Activated CD4-positive, alpha-beta T cell treated with anti-CD3 and anti-CD28 coated beads, Interleukin-2, amount 50 U/mL, for 1 hour (primary cell): ENCODE measurements around the gene ZAP70.
A peak's percentile ranks its signal among the peaks of the same experiment; 100 is the strongest.

Experiments used
- DNase-seq: peaks from one replicate; pipeline ENCODE4 v3.0.0-alpha.2; 2020

Gene ZAP70

DNA sequence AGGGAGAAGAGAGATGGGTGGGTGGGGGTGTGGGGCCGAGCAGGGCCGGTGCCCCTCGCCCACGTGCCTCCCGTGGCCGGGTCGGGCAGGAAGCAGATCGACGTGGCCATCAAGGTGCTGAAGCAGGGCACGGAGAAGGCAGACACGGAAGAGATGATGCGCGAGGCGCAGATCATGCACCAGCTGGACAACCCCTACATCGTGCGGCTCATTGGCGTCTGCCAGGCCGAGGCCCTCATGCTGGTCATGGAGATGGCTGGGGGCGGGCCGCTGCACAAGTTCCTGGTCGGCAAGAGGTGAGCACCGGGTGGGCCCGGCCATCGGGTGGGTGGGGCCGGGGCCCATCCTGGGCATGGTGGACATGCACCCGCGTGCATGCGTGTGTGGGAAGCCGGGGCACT is 21.8 kb downstream of the ZAP70 start:
- DNase-seq = no peak

DNA sequence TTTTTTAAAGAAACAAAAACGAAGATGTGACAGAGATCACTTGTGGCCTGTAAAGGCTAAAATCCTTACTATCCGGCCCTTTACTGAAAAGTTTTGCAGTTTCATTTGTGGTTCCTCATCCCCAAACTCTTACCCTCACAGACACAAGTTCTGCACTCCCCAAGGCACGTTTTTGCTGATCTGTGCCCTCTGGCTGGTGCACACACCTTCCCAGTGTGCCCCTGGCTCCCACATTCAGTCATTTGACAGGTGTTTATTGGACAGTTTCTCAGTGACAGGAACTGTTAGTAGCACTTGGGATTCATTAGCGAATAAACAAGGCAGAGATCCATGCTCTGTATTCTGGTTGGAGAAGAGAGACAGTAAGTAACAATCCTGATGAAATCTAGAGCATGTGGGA is 22.8 kb downstream of the ZAP70 start:
- no peak for DNase-seq

- no peak for DNase-seq
Measured at GRCh38 chr2:97736608-97737330, 23.4 kb downstream of the ZAP70 start.

GRCh38 chr2:97737421-97738178 is 24.2 kb downstream of the ZAP70 start:
- no peak for DNase-seq

DNA sequence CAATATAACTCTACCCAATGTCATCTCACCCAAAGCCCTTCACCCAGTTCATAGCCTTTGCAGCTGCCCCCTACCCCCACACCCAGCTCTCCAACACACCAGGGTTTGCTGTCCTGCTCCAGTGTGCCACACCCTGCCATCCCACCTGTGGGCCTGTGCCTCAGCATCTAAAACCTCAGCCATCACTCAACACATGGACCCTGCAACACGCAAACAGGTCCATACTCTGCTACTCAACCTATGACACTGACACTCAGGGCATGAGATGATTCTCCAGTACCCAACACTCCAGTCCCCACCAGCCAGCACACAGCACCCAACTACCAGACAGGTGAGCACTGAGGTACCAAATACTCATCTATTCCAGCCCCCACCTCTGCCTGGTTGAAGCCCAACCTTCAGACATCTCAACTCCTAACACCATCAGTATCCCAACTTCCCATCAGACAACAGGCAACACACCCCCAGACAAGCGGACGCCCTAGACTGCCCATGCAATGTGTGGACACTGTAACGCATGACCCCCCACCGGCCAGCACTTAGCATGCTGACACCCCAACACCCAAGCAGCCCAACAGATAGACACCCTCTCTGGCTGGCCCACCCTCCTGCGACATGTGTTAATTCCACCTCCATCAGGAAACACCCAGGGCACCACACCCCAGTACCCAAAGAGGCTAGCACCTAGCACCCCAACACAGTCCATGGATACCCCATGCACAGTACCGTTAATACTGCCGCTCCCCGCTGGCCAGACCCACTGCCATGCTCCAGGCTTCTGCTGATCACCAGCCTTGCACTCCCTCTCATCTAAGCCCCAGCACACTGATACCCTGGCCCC is 25.0 kb downstream of the ZAP70 start:
- no peak for DNase-seq

- no peak for DNase-seq
Measured at GRCh38 chr2:97739020-97739892, 25.9 kb downstream of the ZAP70 start.

DNA sequence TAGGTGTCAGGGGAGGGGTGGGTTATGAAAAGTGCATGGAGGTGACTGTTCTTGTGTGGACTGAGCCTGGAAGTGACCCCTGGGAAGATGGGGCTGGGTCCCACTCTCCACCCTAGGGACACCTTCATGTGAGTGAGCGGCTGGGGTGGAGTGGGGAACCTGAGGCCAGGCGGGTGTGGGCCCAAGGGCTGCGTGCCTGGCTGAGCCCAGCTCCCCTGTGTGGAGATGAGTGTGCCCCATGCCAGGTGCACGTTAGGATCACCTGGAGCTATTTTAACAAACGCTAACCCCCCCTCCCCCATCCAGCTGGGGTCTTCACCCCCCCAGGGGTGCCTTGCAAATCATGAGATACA is 26.5 kb downstream of the ZAP70 start:
- no peak for DNase-seq

GRCh38 chr2:97740590-97741182 is 27.3 kb downstream of the ZAP70 start:
- no peak for DNase-seq

DNA sequence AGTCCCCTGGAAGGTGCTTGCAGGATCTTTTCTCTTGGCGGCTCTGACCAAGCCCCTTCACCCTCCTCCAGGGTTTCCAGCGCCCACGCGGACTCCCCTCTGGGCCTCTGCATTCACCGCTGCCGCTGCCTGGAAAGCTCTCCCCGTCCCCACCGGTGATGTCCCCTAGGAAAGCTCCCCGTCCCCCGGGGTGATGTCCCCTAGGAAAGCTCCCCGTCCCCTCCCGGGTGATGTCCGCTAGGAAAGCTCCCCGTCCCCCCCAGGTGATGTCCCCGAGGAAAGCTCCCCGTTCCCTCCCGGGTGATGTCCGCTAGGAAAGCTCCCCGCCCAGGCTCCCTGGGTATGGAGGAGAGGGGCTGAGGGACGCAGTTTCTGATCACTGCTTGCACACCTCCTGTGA is 27.9 kb downstream of the ZAP70 start:
- no peak for DNase-seq

DNA sequence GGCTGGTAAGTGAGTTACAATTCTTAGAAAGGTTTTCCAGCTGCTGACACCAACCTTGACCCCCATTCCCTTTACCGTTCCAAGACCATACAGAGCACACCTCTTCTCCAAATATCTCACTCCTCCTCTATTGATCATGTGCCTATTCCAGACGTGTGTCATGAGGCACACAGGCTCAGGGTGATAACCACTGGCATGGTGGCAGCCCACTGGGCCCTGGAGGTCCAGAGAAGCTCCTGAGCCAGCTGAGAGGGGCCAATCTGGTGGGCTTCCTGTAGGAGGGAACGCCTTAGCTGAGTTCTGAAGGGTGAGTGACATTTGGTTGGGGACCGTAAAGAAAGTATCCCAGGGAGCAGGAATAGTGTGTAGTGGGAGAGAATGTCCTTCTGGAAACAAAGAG is 28.3 kb downstream of the ZAP70 start:
- no peak for DNase-seq

DNA sequence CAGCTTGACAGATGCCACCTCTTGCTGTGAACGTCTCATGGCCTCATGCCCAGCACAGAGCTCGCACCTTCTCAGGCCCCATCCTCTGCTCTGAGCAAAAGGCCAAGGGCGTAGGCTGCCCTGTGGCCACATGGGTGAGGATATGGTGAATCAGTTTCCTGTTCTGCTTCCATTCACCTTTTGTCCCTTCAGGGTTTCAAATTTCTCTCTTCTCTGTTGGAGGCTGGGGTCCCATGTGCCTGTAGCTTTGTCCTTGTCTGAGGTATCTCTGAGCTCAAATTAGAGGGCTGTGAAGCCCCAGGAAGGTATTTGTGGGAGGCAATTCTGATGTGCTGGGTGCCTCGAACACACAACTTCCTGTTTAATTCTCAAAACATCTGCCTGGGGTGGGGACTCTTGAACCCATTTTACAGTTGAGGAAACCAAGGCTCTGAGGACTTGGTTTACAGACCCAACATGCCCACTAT is 29.0 kb downstream of the ZAP70 start:
- no peak for DNase-seq

- no peak for DNase-seq
Measured at GRCh38 chr2:97743913-97744312, 30.5 kb downstream of the ZAP70 start.

DNA sequence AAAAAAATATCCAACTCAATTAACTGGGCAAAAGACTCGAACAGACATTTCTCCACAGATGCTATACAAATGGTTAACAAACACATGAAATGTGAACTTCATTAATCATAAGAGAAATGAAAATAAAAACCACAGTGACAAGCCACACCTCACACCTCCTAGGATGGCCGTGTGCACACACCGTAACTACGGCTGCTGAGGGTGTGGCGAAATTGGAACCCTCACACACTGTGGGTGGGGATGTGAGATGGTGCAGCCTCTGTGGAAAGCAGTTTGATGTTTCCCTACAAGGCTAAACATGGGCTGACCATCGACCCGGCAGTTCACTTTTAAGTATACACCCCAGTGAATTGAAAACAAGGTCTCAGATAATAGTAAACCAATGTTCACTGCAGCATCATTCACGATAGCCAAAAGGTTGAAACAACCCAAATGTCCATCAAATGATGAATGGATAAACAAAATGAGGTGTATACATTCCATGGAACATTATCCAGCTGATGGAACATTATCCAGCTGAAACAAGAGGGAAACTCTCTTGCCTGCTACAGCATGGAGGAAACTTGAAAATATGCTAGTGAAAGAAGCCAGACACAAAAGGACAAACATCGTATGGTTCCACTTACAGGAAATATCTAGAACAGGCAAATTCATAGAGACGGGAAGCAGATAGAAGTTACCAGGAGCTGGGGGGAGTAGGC is 32.2 kb downstream of the ZAP70 start:
- DNase-seq = peak; percentile 24

DNA sequence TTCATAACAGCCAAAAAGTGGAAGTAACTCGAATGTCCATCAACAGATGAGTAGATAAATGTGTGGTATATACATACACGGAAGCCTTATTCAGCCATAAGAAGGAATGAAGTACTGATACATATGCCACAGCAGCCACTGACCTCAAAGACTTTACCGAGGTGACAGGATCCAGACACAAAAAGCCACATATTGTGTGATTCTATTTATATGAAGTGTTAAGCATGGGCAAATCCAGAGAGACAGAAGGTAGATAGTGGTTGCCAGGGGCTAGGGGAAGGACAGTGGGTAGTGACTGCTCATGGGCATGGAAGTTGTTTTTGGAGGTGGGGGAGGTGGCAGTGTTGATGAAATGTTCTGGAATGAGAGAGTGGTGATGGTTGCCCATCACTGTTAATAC is 33.9 kb downstream of the ZAP70 start:
- no peak for DNase-seq

GRCh38 chr2:97747716-97748115 is 34.3 kb downstream of the ZAP70 start:
- DNase-seq = no peak

GRCh38 chr2:97749581-97749980 is 36.2 kb downstream of the ZAP70 start:
- DNase-seq = no peak

- no peak for DNase-seq
Measured at GRCh38 chr2:97750017-97750416, 36.6 kb downstream of the ZAP70 start.

DNA sequence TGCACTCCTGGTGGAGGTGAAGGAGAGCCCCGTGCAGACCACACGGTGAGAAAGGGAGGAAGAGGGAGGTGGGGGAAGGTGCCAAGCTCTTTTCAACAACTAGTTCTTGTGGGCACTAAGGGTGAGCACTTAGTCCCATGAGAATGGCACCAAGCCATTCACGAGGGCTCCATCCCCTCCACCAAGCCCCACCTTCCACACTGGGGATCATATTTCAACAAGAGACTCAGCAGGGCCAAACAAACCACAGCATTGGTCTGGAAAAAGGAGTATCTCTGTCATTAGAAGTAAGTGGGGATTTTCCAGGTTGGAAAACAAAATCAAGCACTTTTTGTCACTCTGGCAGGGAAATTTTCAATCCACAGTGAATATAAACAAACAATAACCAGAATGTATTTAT is 38.4 kb downstream of the ZAP70 start:
- DNase-seq = no peak

DNA sequence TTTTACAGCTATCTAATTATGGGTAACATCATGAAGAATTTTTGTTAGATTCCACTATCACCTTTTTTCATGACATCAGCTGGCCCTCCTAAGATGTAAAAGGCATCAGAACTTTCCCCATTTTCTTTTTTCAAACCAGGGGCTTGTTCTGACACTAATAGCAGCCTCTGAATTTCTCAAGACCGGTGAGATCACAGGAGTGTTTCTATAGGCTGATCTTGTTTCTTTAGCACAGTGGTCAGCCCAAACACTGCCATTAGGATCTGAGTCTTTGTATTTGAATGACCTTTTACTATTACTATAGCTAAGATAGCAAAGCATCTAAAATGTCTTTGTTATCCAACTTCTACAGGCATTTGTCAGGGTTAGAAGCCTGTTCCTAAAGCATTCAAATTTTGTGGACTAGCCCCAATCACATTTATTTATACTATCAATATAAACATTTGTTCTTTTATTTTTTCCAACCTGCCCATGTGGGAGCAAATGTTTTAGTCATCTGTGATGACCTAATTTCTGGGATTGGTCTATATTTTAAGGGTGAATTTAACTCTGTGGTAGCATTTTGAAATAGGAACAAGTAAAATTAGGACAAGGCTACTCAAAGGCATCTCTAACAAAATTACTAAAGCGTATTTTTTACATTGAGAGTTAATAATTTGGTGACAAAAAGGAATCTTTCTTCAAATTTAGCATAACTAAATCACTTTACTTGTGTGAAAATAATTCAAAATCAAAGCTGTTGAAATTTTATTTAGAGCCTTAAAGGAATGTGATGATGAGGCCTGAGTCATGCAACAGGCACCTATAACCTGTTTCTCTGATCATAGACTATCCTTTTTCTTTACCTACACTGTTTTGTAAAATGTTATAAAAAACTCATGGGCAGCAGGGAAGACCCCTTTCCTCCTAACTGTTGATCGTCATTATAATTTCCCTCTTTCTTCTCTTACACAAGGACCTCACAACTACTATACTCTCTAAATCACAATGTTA is 39.3 kb downstream of the ZAP70 start:
- no peak for DNase-seq

DNA sequence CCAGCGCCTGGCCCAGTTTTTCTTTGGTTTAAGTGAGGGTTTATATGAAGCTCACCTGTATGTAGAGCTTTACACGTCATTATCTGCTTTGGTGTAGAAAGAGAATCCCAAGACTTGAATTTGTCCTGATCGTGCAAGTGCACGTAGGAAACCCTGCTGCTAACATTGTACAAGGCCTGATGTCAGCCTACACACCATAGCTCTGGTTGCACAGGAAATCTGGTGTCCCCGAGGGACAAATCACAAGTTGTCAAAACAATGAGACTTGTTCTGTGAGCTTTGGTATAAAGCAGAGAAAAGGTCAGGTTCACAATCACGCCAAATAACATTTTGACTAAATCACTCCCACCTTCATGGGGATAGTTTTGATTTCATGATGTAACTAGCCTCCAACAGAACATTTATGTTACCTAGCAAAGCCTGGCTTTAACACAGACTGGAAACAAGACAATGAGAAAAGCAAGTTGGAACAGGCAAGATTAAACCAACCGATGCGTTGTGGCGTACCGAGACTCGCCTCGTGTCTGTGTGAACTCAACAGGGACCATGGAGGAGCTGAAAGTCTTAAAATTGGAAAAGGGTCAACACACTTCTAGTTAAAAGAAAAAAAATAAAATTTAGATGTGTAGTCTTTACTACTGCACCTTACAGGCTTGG is 41.4 kb downstream of the ZAP70 start:
- DNase-seq = no peak
